ENCODE data around the gene SLC29A4.
"Not testable (repeated sequence)": the region's sequence is repeated elsewhere in the genome, so short reads cannot be mapped to it uniquely, and the experiment has no call there.

SLC29A4 gene

GRCh38 chr7:5263066-5263465 lies 19.7 kb upstream of the SLC29A4 start:
- not testable (repeated sequence) for H3K23ac ChIP-seq (ENCODE audit: low read depth, low read length, poor library complexity); H3K4ac ChIP-seq (ENCODE audit: low read length); H3K9ac ChIP-seq (ENCODE audit: low read depth, low read length, poor library complexity); H3K27me3 ChIP-seq (ENCODE audit: control insufficient read depth in 3 of 3, insufficient read depth in 3 of 3, low read depth in 1 of 3, low read length in 3 of 3); H3K79me1 ChIP-seq (ENCODE audit: low read depth, low read length); H3K4me3 ChIP-seq (ENCODE audit: low read length in 2 of 2); H2BK15ac ChIP-seq (ENCODE audit: low read length); H3K18ac ChIP-seq (ENCODE audit: low read length); H3K14ac ChIP-seq (ENCODE audit: low read length); H2BK5ac ChIP-seq (ENCODE audit: low read length); H2BK120ac ChIP-seq (ENCODE audit: low read depth, low read length); H4K91ac ChIP-seq (ENCODE audit: low read depth, low read length, poor library complexity); H3K4me2 ChIP-seq (ENCODE audit: insufficient read depth, low read length, poor library complexity, severe bottlenecking); H3K27ac ChIP-seq (replicated peaks; ENCODE audit: low read length); H4K8ac ChIP-seq (ENCODE audit: low read depth, low read length); H3K9me3 ChIP-seq (replicated peaks in 1 of 2; ENCODE audit: control insufficient read depth in 2 of 2, insufficient read depth in 1 of 2, low read depth in 1 of 2, low read length in 2 of 2); H2BK12ac ChIP-seq (ENCODE audit: low read length); DNase-seq (ENCODE audit: low spot score); H3K36me3 ChIP-seq (replicated peaks in 1 of 2; ENCODE audit: control insufficient read depth in 2 of 2, insufficient read depth in 2 of 2, low read length in 2 of 2); H2AK5ac ChIP-seq (ENCODE audit: low read depth, low read length)
- no CpG with 5 or more reads among the region's 10 CpGs for WGBS, 2 donors (ENCODE audit: extremely low coverage in 2 of 2, insufficient read length in 2 of 2, insufficient replicate concordance in 1 of 2)
- Histone ChIP-seq H3K4me1 (ENCODE audit: control insufficient read depth in 2 of 2, insufficient read depth in 1 of 2, low read depth in 1 of 2, low read length in 2 of 2) (peaks cover 9 to 17% of the 10 kb centered on the region in 2 donors), H2AFZ (ENCODE audit: low read length) (peak overlapping the region; percentile 72)

- Histone ChIP-seq H3K36me3 (replicated peaks in 1 of 2; ENCODE audit: control insufficient read depth in 2 of 2, insufficient read depth in 2 of 2, low read length in 2 of 2) (no peaks in the 10 kb centered on the region), H3K27me3 (ENCODE audit: control insufficient read depth in 3 of 3, insufficient read depth in 3 of 3, low read depth in 1 of 3, low read length in 3 of 3) (no peaks in the 10 kb centered on the region), H3K9me3 (replicated peaks in 1 of 2; ENCODE audit: control insufficient read depth in 2 of 2, insufficient read depth in 1 of 2, low read depth in 1 of 2, low read length in 2 of 2) (no peaks in the 10 kb centered on the region), H3K4me1 (ENCODE audit: control insufficient read depth in 2 of 2, insufficient read depth in 1 of 2, low read depth in 1 of 2, low read length in 2 of 2) (peaks cover 10 to 17% of the 10 kb centered on the region in 2 donors), H2AFZ (ENCODE audit: low read length) (peak overlapping the region; percentile 89), H2BK120ac (ENCODE audit: low read depth, low read length) (no peak overlapping the region), H2BK5ac (ENCODE audit: low read length) (no peak overlapping the region), H2AK5ac (ENCODE audit: low read depth, low read length) (peak overlapping the region; percentile 68), H3K18ac (ENCODE audit: low read length) (peak overlapping the region; percentile 27), H3K4me2 (ENCODE audit: insufficient read depth, low read length, poor library complexity, severe bottlenecking) (no peak overlapping the region), H4K91ac (ENCODE audit: low read depth, low read length, poor library complexity) (no peak overlapping the region), H3K4ac (ENCODE audit: low read length) (no peak overlapping the region), H4K8ac (ENCODE audit: low read depth, low read length) (no peak overlapping the region), H3K9ac (ENCODE audit: low read depth, low read length, poor library complexity) (peak overlapping the region; percentile 44), H3K27ac (replicated peaks; ENCODE audit: low read length) (no peak overlapping the region), H3K23ac (ENCODE audit: low read depth, low read length, poor library complexity) (peak overlapping the region; percentile 67), H2BK12ac (ENCODE audit: low read length) (no peak overlapping the region), H2BK15ac (ENCODE audit: low read length) (no peak overlapping the region), H3K79me1 (ENCODE audit: low read depth, low read length) (no peaks in the 10 kb centered on the region), H3K14ac (ENCODE audit: low read length) (no peak overlapping the region), H3K4me3 (ENCODE audit: low read length in 2 of 2) (peak overlapping the region in 1 of 2 donors; percentile 9)
- DNase-seq (ENCODE audit: low spot score) = no peak
- no CpG with 5 or more reads among the region's 19 CpGs for WGBS, 2 donors (ENCODE audit: extremely low coverage in 2 of 2, insufficient read length in 2 of 2, insufficient replicate concordance in 1 of 2)
These were observed 17.2 kb upstream of the SLC29A4 start for GRCh38 chr7:5265320-5266190.

DNA sequence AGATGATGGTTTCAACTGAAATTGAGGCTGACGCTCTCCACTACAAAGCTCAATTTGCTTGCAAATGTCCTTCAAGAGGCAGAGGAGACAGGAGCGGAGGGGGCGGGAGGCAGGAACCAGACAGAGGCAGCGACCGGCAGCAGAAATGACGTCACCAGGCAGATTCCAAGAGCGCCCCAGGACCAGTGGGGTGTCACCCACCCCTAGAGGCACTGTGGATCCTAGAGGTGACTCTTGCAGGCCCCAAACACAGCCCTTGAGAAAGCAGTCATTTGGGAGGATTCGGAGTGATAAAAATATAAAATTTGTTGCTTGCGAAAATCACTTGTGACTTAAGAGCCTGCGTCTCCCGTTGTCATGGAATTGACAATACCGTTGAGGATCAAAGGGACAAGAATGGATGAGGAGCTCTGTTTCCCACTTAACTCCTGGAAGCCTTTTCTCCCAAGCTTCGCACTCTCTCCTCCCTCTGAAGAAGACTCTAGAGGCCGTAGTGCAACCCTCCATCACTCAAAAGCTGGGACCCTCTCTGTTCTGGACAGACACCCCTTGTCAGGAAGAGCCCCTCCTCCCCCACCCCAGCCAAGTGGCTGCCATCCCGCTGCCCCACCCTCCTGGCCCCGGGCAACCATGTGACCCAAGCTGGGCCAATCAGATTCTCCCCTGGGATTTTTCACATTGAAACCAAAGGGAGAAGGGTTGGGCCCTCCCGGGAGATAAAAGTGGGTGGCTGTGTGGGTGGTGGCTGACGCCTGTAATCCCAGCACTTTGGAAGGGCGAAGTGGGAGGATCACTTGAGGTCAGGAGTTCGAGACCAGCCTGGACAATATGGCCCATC lies 16.3 kb upstream of the SLC29A4 start:
- Histone ChIP-seq H3K27ac (replicated peaks; ENCODE audit: low read length) (no peak overlapping the region), H3K4me3 (ENCODE audit: low read length in 2 of 2) (no peak overlapping the region)
- DNase-seq (ENCODE audit: low spot score) = no peak

GRCh38 chr7:5267829-5268228 lies 14.9 kb upstream of the SLC29A4 start:
- not testable (repeated sequence) for H3K14ac ChIP-seq (ENCODE audit: low read length); H2BK15ac ChIP-seq (ENCODE audit: low read length); DNase-seq (ENCODE audit: low spot score); H3K27ac ChIP-seq (replicated peaks; ENCODE audit: low read length); H3K79me1 ChIP-seq (ENCODE audit: low read depth, low read length); H4K8ac ChIP-seq (ENCODE audit: low read depth, low read length); H2AK5ac ChIP-seq (ENCODE audit: low read depth, low read length); H2BK120ac ChIP-seq (ENCODE audit: low read depth, low read length); H3K18ac ChIP-seq (ENCODE audit: low read length); H4K91ac ChIP-seq (ENCODE audit: low read depth, low read length, poor library complexity); H2BK12ac ChIP-seq (ENCODE audit: low read length); H3K27me3 ChIP-seq (ENCODE audit: control insufficient read depth in 3 of 3, insufficient read depth in 3 of 3, low read depth in 1 of 3, low read length in 3 of 3); H3K9ac ChIP-seq (ENCODE audit: low read depth, low read length, poor library complexity); H3K4me2 ChIP-seq (ENCODE audit: insufficient read depth, low read length, poor library complexity, severe bottlenecking); H2BK5ac ChIP-seq (ENCODE audit: low read length); H3K4ac ChIP-seq (ENCODE audit: low read length); H3K4me3 ChIP-seq (ENCODE audit: low read length in 2 of 2); H3K9me3 ChIP-seq (replicated peaks in 1 of 2; ENCODE audit: control insufficient read depth in 2 of 2, insufficient read depth in 1 of 2, low read depth in 1 of 2, low read length in 2 of 2); H3K36me3 ChIP-seq (replicated peaks in 1 of 2; ENCODE audit: control insufficient read depth in 2 of 2, insufficient read depth in 2 of 2, low read length in 2 of 2); H2AFZ ChIP-seq (ENCODE audit: low read length); H3K23ac ChIP-seq (ENCODE audit: low read depth, low read length, poor library complexity)
- WGBS, 2 donors (ENCODE audit: extremely low coverage in 2 of 2, insufficient read length in 2 of 2, insufficient replicate concordance in 1 of 2) = no CpG with 5 or more reads among the region's 8 CpGs
- peaks cover 10 to 15% of the 10 kb centered on the region in 2 donors for H3K4me1 ChIP-seq (ENCODE audit: control insufficient read depth in 2 of 2, insufficient read depth in 1 of 2, low read depth in 1 of 2, low read length in 2 of 2)

More for the DNA sequence above, 16.3 kb upstream of the SLC29A4 start:
- Histone ChIP-seq H3K23ac (ENCODE audit: low read depth, low read length, poor library complexity) (peak overlapping the region; percentile 67), H3K36me3 (replicated peaks in 1 of 2; ENCODE audit: control insufficient read depth in 2 of 2, insufficient read depth in 2 of 2, low read length in 2 of 2) (no peaks in the 10 kb centered on the region), H2AFZ (ENCODE audit: low read length) (peak overlapping the region; percentile 89), H2BK15ac (ENCODE audit: low read length) (no peak overlapping the region), H3K14ac (ENCODE audit: low read length) (no peak overlapping the region), H3K4ac (ENCODE audit: low read length) (no peak overlapping the region), H3K4me1 (ENCODE audit: control insufficient read depth in 2 of 2, insufficient read depth in 1 of 2, low read depth in 1 of 2, low read length in 2 of 2) (peaks cover 12 to 17% of the 10 kb centered on the region in 2 donors), H4K8ac (ENCODE audit: low read depth, low read length) (no peak overlapping the region), H3K18ac (ENCODE audit: low read length) (peak overlapping the region; percentile 7), H3K9ac (ENCODE audit: low read depth, low read length, poor library complexity) (no peak overlapping the region), H3K79me1 (ENCODE audit: low read depth, low read length) (no peaks in the 10 kb centered on the region), H3K27me3 (ENCODE audit: control insufficient read depth in 3 of 3, insufficient read depth in 3 of 3, low read depth in 1 of 3, low read length in 3 of 3) (no peaks in the 10 kb centered on the region), H3K9me3 (replicated peaks in 1 of 2; ENCODE audit: control insufficient read depth in 2 of 2, insufficient read depth in 1 of 2, low read depth in 1 of 2, low read length in 2 of 2) (no peaks in the 10 kb centered on the region), H2AK5ac (ENCODE audit: low read depth, low read length) (no peak overlapping the region), H4K91ac (ENCODE audit: low read depth, low read length, poor library complexity) (no peak overlapping the region), H2BK12ac (ENCODE audit: low read length) (no peak overlapping the region), H2BK5ac (ENCODE audit: low read length) (no peak overlapping the region), H2BK120ac (ENCODE audit: low read depth, low read length) (no peak overlapping the region), H3K4me2 (ENCODE audit: insufficient read depth, low read length, poor library complexity, severe bottlenecking) (no peak overlapping the region)
- no CpG with 5 or more reads among the region's 20 CpGs for WGBS, 2 donors (ENCODE audit: extremely low coverage in 2 of 2, insufficient read length in 2 of 2, insufficient replicate concordance in 1 of 2)
